HUES48 (cell line): ENCODE results near the gene SMC1B.
"Not testable (repeated sequence)": the region's sequence is repeated elsewhere in the genome, so short reads cannot be mapped to it uniquely, and the experiment has no call there.

Experiments
- H3K27ac ChIP-seq: one replicate; pipeline ENCODE4 v1.7.0; 2013; ENCODE audit warnings: low read depth, low read length, inconsistent platforms
- H3K27me3 ChIP-seq: 2 replicates; pipeline ENCODE4 v1.6.1; 2013; ENCODE audit warnings: mild to moderate bottlenecking, low read length; ENCODE audit not compliant: control insufficient read depth, insufficient read depth
- H3K36me3 ChIP-seq: 2 replicates; pipeline ENCODE4 v1.6.1; 2013; ENCODE audit warnings: low read length; ENCODE audit not compliant: control insufficient read depth, insufficient read depth
- H3K4me1 ChIP-seq: 2 replicates; pipeline ENCODE4 v1.6.1; 2013; ENCODE audit warnings: mild to moderate bottlenecking, low read length; ENCODE audit not compliant: control insufficient read depth, insufficient read depth
- H3K4me3 ChIP-seq: 2 replicates; pipeline ENCODE4 v1.5.1; 2013; ENCODE audit warnings: mild to moderate bottlenecking, low read depth, low read length
- H3K9ac ChIP-seq: 2 replicates; pipeline ENCODE4 v1.6.1; 2013; ENCODE audit warnings: mild to moderate bottlenecking, low read depth, low read length, moderate library complexity
- H3K9me3 ChIP-seq: 2 replicates; pipeline ENCODE4 v1.6.1; 2013; ENCODE audit warnings: low read length; ENCODE audit not compliant: control insufficient read depth, insufficient read depth

SMC1B gene

GRCh38 chr22:45295492-45295891 is 117.9 kb downstream of the SMC1B start:
- Histone ChIP-seq H3K27ac (no peak overlapping the region), H3K27me3 (no peaks in the 10 kb centered on the region), H3K4me1 (peaks cover 14% of the 10 kb centered on the region; the same call in 1 of the 2 replicates), H3K9me3 (no peaks in the 10 kb centered on the region), H3K9ac (no peak overlapping the region), H3K4me3 (no peak overlapping the region), H3K36me3 (no peaks in the 10 kb centered on the region)

GRCh38 chr22:45295004-45295403 is 118.4 kb downstream of the SMC1B start:
- not testable (repeated sequence) for H3K27me3 ChIP-seq, H3K36me3 ChIP-seq, H3K27ac ChIP-seq, H3K4me3 ChIP-seq, H3K9me3 ChIP-seq, H3K9ac ChIP-seq
- peaks cover 15% of the 10 kb centered on the region; the same call in 1 of the 2 replicates for H3K4me1 ChIP-seq
